ENCODE results near the gene AP4M1.
A peak's percentile ranks its signal among the peaks of the same experiment; 100 is the strongest.
"Not testable (repeated sequence)": the region's sequence is repeated elsewhere in the genome, so short reads cannot be mapped to it uniquely, and the experiment has no call there.

Gene AP4M1

GRCh38 chr7:100111156-100111555, 9.7 kb downstream of the AP4M1 start:
- no peak for DNase-seq

GRCh38 chr7:100111914-100112313, 10.5 kb downstream of the AP4M1 start:
- no peak for DNase-seq

- DNase-seq: no peak
These were observed 13.6 kb downstream of the AP4M1 start for GRCh38 chr7:100115026-100115425.

- DNase-seq: no peak
These were observed 17.1 kb downstream of the AP4M1 start for GRCh38 chr7:100118388-100119071.

- peak; percentile 91 to 99 (median 94) for DNase-seq
These were observed 17.9 kb downstream of the AP4M1 start, which contains the start of the genes CNPY4 and TAF6 for GRCh38 chr7:100119072-100119969. Gene CNPY4 (plus strand): TSS chr7:100119634. CDS start chr7:100119745, 111 bp downstream. Gene TAF6 (minus strand): TSS chr7:100119358. CDS start chr7:100114209, 5,149 bp downstream.

GRCh38 chr7:100119970-100120732, 18.7 kb downstream of the AP4M1 start:
- peak; percentile 51 to 88 (median 72) for DNase-seq

- no peak for DNase-seq
These were observed 19.2 kb downstream of the AP4M1 start for GRCh38 chr7:100120733-100121036.

GRCh38 chr7:100122067-100122466, 20.6 kb downstream of the AP4M1 start:
- no peak for DNase-seq

- no peak for DNase-seq
These were observed 21.1 kb downstream of the AP4M1 start for GRCh38 chr7:100122568-100122967.

GRCh38 chr7:100124301-100125230, 23.1 kb downstream of the AP4M1 start:
- no peak for DNase-seq

GRCh38 chr7:100126239-100126930, 24.9 kb downstream of the AP4M1 start:
- DNase-seq: no peak

- DNase-seq: peak; percentile 87 to 96 (median 90)
These were observed 25.8 kb downstream of the AP4M1 start, which contains the start of gene MBLAC1 for GRCh38 chr7:100126931-100127865. Gene MBLAC1 (plus strand): TSS chr7:100126967. CDS start chr7:100127396, 429 bp downstream.

- DNase-seq: peak in 3 of 6 experiments; percentile 14 to 39 (median 18)
These were observed 26.6 kb downstream of the AP4M1 start for GRCh38 chr7:100127866-100128636.

- no peak for DNase-seq
These were observed 27.2 kb downstream of the AP4M1 start for GRCh38 chr7:100128637-100128963.

- DNase-seq: not testable (repeated sequence)
These were observed 28.8 kb downstream of the AP4M1 start for GRCh38 chr7:100130220-100130607.

- DNase-seq: peak; percentile 62 to 90 (median 80)
These were observed 29.4 kb downstream of the AP4M1 start for GRCh38 chr7:100130608-100131453.

- DNase-seq: no peak
These were observed 30.7 kb downstream of the AP4M1 start for GRCh38 chr7:100132126-100132525.

- peak; percentile 42 to 65 (median 52) for DNase-seq
These were observed 31.3 kb downstream of the AP4M1 start for GRCh38 chr7:100132697-100133151.
